ENCODE measurements around the gene KRT2. TPM values are rescaled to one million over a fixed set of nuclear protein-coding genes. Genes with fewer than 3 reads are reported as not detected.

The KRT2 gene
- total RNA-seq, 1 donor from 2014 or later, result not detected

DNA sequence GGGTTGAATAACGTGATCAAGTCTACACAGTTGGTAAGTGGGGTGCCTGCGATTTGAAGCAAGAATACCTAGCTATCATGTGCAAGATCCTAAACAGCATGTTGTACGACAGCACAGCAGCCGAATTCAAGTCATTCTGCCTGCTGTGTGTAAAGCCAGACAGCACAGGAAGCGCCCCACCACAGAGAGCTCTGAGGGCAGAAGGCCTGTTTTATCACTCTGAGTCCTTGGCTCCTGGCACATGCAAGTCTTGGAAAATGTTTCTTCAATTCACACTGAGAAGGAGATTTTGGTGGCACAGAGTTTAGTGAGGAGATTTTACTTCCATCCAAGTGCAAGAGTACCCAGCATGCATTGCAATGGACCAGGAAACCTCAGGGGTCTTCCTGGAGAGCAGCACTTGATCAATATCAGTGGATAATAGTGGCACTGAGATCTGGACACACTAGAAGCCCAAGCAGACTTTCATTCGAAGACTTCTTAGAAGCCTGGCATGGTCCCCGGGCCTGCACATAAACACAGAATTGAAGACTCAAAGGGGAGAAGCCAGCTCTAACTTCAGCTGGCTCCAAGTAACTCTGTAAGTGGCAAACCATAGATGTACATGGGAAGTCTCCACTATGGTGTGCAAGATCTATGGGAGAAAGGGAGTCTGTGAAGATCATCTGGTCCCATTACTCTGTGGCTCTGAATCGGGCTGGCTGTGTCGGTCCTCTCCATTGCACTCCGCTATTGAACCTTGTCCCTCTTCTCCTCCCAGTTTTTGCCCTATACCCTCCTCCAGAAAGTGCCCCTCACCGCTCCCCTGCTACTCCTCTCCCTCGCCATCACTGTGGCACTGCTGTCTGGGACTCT, 29.7 kb upstream of the KRT2 start:
- no peak overlapping the region for H3K27ac ChIP-seq (replicated peaks)
- intact Hi-C loops (cut with micrococcal nuclease), result no loop called here
- no peak overlapping the region for H3K4me3 ChIP-seq
- no peaks in the 10 kb centered on the region for H3K9me3 ChIP-seq (replicated peaks)
- H3K4me1 ChIP-seq, result no peaks in the 10 kb centered on the region
- TF ChIP-seq, protein P1, sequence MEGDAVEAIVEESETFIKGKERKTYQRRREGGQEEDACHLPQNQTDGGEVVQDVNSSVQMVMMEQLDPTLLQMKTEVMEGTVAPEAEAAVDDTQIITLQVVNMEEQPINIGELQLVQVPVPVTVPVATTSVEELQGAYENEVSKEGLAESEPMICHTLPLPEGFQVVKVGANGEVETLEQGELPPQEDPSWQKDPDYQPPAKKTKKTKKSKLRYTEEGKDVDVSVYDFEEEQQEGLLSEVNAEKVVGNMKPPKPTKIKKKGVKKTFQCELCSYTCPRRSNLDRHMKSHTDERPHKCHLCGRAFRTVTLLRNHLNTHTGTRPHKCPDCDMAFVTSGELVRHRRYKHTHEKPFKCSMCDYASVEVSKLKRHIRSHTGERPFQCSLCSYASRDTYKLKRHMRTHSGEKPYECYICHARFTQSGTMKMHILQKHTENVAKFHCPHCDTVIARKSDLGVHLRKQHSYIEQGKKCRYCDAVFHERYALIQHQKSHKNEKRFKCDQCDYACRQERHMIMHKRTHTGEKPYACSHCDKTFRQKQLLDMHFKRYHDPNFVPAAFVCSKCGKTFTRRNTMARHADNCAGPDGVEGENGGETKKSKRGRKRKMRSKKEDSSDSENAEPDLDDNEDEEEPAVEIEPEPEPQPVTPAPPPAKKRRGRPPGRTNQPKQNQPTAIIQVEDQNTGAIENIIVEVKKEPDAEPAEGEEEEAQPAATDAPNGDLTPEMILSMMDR (IDR thresholded peaks at IDR 0.05; ENCODE audit: borderline replicate concordance), result no peak
- DNase-seq, result no peak
- no peaks in the 10 kb centered on the region for H3K36me3 ChIP-seq
- peaks cover 83% of the 10 kb centered on the region for H3K27me3 ChIP-seq (ENCODE audit: low read depth)

DNA sequence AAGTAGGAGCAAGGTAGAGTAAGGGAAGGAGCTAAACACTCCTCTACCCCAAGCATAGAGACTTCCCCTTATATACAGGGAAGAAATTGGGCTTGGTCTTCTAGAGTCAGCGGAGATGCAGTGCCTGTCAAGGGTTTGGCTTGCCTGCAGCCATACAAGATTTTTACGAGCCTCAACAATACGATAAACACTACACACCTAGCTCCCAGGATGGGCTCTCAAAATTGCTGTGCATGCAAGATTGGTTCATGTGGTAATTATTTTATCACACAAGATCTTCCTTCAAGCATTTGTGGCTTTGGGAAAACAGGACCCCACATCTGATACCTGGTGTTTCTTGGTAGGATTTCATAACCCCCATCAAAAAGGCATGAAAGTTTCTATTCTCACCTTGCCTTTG, 28.4 kb upstream of the KRT2 start, which contains the start of gene KRT1:
TSS of gene KRT1 (minus strand) at position 45 of the 400 bp plus-strand sequence. CDS start 59 bp downstream, outside the sequence.
- Histone ChIP-seq H3K36me3 (no peaks in the 10 kb centered on the region), H3K9me3 (replicated peaks) (no peaks in the 10 kb centered on the region), H3K27me3 (ENCODE audit: low read depth) (peaks cover 75% of the 10 kb centered on the region), H3K4me3 (no peak within 1 kb of the TSS), H3K27ac (replicated peaks) (no peak within 1 kb of the TSS), H3K4me1 (no peaks in the 10 kb centered on the region)
- no peak for DNase-seq
- intact Hi-C loops (cut with micrococcal nuclease), result no loop called here
- TF ChIP-seq, protein P1 (IDR thresholded peaks at IDR 0.05; ENCODE audit: borderline replicate concordance), result no peak

GRCh38 chr12:52679875-52680274, 27.9 kb upstream of the KRT2 start:
- Histone ChIP-seq H3K27ac (replicated peaks) (no peak overlapping the region), H3K9me3 (replicated peaks) (no peaks in the 10 kb centered on the region), H3K4me1 (no peaks in the 10 kb centered on the region), H3K27me3 (ENCODE audit: low read depth) (peaks cover 74% of the 10 kb centered on the region), H3K4me3 (no peak overlapping the region), H3K36me3 (no peaks in the 10 kb centered on the region)
- intact Hi-C loops (cut with micrococcal nuclease), result no loop called here
- TF ChIP-seq, protein P1 (IDR thresholded peaks at IDR 0.05; ENCODE audit: borderline replicate concordance), result no peak
- no peak for DNase-seq

DNA sequence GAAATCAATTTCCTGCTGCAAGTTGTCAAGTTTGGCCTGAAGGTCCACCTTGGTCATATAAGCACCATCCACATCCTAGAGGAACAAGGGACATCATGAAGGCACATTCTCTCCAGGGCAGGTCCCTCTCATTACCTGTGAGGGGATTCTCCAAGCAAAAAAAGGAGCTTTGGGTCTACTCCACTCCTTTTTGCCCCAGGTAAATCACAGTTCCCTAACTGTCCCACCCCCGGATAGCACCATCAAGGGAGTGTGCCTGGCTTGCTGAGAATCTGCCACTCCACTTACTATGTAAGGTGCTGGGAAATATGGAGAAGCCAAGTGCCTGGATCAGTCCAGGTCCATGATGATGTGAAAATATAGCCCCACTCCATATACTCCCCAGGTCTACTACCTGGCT, 25.7 kb upstream of the KRT2 start:
- Histone ChIP-seq H3K4me1 (no peaks in the 10 kb centered on the region), H3K36me3 (no peaks in the 10 kb centered on the region), H3K4me3 (no peak overlapping the region), H3K27ac (replicated peaks) (no peak overlapping the region), H3K9me3 (replicated peaks) (no peaks in the 10 kb centered on the region), H3K27me3 (ENCODE audit: low read depth) (peaks cover 76% of the 10 kb centered on the region)
- TF ChIP-seq, protein P1 (IDR thresholded peaks at IDR 0.05; ENCODE audit: borderline replicate concordance), result no peak
- intact Hi-C loops (cut with micrococcal nuclease), result no loop called here
- no peak for DNase-seq

- Histone ChIP-seq H3K27ac (replicated peaks) (no peak overlapping the region), H3K4me1 (no peaks in the 10 kb centered on the region), H3K9me3 (replicated peaks) (no peaks in the 10 kb centered on the region), H3K36me3 (no peaks in the 10 kb centered on the region), H3K4me3 (no peak overlapping the region), H3K27me3 (ENCODE audit: low read depth) (peaks cover 73% of the 10 kb centered on the region)
- DNase-seq, result no peak
- intact Hi-C loops (cut with micrococcal nuclease), result no loop called here
- TF ChIP-seq, protein P1 (IDR thresholded peaks at IDR 0.05; ENCODE audit: borderline replicate concordance), result no peak
These were observed 25.1 kb upstream of the KRT2 start for GRCh38 chr12:52677126-52677525.
